Measurements from ENCODE around the gene PHKG2. TPM values are rescaled to one million over a fixed set of nuclear protein-coding genes. Genes with fewer than 3 reads are reported as not detected.

PHKG2 gene
- total RNA-seq, 4 donors from 2014 or later: 17.8 to 27.5 (median 21.6) TPM

- TF ChIP-seq, protein P1, sequence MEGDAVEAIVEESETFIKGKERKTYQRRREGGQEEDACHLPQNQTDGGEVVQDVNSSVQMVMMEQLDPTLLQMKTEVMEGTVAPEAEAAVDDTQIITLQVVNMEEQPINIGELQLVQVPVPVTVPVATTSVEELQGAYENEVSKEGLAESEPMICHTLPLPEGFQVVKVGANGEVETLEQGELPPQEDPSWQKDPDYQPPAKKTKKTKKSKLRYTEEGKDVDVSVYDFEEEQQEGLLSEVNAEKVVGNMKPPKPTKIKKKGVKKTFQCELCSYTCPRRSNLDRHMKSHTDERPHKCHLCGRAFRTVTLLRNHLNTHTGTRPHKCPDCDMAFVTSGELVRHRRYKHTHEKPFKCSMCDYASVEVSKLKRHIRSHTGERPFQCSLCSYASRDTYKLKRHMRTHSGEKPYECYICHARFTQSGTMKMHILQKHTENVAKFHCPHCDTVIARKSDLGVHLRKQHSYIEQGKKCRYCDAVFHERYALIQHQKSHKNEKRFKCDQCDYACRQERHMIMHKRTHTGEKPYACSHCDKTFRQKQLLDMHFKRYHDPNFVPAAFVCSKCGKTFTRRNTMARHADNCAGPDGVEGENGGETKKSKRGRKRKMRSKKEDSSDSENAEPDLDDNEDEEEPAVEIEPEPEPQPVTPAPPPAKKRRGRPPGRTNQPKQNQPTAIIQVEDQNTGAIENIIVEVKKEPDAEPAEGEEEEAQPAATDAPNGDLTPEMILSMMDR (IDR thresholded peaks at IDR 0.05; ENCODE audit: low read depth): no peak
Observed at GRCh38 chr16:30774367-30775130, 26.3 kb downstream of the PHKG2 start.

GRCh38 chr16:30775131-30775391 is 26.8 kb downstream of the PHKG2 start:
- TF ChIP-seq, protein P1 (IDR thresholded peaks at IDR 0.05; ENCODE audit: low read depth): no peak

- TF ChIP-seq, protein P1 (IDR thresholded peaks at IDR 0.05; ENCODE audit: low read depth): no peak
Observed at GRCh38 chr16:30775392-30776188, 27.4 kb downstream of the PHKG2 start.

DNA sequence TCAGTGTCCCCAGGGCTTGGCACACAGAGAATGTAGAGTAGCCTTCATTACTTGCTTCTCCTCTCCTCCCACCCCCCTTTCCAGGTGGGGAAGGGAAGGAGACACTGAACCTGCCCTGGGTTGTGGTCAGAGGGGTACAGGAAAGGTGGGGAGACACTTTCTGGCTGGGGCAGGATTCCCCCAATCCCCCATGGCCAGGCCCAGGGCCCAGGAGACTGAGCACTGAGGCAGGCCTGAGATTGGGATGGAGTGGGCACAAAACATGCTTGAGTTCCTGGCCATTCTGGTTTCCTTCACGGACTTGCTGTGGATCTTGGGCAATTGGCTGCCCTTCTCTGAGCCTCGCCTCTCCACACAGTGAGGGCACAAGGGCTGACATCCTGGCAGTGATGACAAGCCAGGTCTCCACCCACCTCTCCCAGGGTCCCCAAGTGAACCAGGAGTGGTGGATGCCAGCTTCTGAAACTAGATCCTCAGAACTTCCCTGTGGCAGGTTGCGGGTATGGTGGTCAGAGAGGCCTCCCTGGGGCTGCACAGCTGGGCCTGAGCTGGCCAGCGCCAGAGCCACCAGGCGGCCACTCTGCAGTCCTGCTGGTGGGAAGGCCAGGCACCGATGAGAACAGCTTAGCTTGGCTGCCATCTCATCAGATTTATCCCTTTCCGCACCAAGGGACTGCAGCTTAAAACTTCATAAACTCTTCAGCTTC is 29.5 kb downstream of the PHKG2 start:
- TF ChIP-seq, protein P1 (IDR thresholded peaks at IDR 0.05; ENCODE audit: low read depth): no peak

GRCh38 chr16:30778549-30779244 is 30.5 kb downstream of the PHKG2 start:
- TF ChIP-seq, protein P1 (IDR thresholded peaks at IDR 0.05; ENCODE audit: low read depth): no peak

DNA sequence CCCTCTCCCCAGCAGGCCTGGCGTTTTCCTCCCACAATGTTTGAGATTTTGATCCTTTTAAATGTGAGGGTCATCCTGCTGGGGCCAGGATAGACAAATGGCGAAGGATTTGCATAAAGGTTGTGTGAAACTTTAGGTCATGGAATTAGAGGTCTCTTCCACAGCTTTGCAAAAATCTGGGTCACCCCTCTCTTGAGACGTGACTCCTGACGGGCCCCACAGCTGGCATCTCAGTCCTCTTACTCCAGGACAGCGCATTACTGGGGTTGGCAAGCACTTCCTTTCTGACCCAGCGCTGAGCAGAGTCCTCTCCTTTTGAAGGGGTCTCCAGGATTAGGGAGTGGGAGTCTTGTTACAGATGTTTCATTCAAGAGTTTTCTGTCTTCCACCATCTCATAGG is 31.4 kb downstream of the PHKG2 start:
- TF ChIP-seq, protein P1 (IDR thresholded peaks at IDR 0.05; ENCODE audit: low read depth): no peak

Data from subcutaneous adipose tissue (tissue), 4 donors.